GM21515 (cell line): ENCODE data around the gene CACNA1C.

Experiments used
- ATAC-seq: cut with Tn5 transposase; IDR thresholded peaks from one replicate; pipeline ENCODE4 v1.9.1; 2021; ENCODE audit not compliant: unreplicated experiment

Gene CACNA1C

DNA sequence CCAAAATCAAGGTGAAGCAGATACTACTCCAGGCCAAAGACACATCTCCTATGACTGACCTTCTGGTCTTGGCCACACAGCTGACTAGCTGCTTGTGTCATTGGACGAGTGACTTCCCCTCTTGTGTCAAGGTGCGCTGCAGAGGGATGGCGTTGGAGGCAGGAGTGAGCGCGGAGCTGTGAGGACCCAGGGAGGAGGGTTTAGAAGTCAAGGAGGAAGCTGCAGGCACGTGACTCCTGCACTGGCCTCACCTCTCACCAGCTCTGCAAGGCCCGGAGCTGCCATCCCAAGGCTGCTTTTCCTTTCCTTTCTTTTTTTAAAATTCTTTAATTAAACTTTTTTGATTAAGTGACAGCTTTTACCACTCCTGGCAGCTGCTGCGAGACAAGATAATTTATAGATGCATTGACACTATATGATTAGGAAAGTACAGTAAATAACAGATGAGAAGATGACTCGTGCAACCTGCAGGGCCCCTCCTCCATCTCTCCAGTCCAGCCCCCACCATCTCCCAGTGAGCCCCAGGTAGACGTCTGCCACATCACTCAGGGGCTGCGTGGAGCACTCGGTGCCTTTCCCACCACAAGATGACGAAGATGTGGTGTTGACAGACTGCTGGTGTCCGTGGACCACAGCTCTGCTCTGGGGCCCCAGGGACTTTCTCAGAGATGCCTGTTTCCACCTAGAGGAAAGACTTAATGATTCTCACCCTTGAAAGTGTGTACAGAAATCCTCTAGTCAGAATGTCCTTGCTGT lies 350.6 kb downstream of the CACNA1C start:
- no peak for ATAC-seq

DNA sequence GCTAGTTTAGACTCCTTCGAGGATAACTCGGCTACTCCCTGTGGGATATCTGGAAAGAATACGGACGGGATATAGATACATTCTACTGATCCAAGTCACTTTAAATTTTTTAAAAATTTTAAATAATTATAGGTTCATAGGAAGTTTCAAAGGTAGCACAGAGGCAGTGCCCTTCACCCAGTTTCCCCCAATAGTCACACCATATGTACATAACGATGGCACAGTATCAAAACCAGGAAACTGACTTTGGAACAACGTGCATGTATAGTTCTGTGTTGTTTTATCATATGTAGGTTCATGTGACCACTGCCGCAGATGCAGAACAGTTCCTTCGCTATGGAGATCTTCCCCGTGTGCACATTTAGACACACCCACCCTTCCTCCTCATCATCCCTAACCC lies 352.3 kb downstream of the CACNA1C start:
- no peak for ATAC-seq

DNA sequence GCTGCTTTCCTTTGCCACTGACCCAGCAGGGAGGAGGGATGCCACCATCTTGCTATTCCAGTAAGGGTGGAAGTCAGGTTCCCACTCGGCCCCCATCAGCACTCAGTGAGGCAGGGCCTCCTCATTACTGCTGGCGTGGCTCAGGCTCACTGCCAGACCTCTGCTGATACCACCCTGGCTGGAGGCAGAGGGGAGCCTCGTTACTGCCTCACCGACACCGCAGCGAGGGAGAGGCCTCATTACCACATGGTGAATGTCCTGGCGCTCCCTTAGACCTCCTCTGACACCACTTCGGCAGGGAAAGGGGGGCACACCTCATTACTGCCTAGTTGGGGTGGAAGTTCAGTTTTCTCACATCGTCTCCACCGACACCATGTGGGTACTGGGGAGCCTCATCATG lies 354.1 kb downstream of the CACNA1C start:
- ATAC-seq = no peak

DNA sequence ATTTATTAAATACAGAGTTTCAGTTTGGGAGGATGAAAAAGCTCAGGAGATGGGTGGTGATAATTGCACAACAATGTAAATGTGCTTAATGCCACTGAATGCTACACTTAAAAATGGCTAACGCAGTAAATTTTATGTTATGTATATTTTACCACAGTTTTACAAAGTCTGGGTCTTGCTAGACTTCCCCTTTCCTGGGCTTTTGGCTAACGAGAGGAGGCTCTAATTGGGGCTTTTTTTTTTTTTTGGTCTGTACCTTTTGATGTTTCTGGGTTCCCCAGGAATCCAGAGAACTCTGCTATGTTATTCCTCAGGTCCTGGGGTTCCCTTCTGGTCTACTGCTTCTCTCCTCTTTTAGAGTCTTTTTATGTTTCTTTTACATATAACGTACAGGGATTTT lies 355.5 kb downstream of the CACNA1C start:
- ATAC-seq = no peak

DNA sequence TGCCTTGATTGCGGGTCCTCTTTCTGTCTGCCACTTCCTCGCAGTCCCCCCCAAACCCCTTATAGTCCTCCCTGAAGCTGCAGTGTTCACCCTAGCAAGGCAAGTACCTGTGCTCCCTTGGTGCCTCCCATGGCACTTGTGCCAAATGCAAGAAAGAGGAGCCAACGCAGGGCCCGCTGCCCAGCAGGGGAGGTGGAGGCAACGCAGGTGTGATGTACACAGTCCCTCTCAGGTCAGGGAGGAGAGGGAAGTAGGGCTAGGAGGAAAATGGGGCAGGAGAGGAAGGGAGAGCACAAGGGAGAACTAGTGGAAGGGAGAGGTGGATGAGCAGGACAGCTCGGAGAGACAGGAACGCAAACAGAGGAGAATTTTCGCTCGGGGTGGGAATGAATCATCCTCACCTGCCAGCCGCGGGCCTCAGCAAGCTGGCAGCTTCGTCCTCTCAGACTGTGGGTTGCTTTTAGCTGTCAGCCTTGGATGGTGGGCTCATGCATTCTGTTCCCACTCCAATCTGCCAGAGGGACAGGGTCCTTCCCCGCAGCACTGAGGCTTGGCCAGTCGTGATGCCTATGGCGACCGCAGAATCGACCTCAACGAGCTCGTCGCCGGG lies 357.0 kb downstream of the CACNA1C start:
- ATAC-seq = no peak

DNA sequence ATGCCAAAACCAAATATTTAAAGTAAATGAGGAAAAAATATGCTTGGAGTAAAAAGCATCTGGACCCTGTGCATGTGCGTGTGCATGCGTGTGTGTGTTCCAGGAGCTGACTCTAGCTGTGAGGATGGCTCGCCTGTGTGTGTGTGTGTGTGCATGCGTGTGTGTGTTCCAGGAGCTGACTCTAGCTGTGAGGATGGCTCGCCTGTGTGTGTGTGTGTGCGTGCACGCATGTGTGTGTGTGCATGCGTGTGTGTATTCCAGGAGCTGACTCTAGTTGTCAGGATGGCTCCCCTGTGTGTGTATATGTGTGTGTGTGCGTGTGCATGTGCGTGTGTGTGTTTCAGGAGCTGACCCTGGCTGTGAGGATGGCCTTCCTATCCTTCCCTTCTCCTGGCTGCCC lies 357.7 kb downstream of the CACNA1C start:
- no peak for ATAC-seq

DNA sequence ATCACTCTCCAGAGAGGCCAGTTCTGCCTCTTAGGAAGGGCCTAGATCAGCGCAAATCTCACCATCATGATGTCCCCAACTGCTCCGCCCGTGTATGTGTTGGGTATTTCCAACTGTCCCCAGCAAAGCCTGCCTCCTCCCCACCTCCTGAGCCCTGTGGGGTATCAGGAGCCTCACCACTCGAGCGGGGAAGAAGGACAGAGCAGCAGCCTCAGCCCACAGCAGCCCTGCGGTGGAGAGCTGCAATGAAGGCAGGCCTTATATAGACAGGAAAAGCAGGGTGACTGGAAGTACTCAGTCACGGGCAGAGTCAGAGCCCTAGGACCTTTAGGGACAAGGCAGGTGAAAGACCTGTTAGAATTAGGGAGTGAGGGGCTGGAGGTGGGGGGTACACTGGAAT lies 358.2 kb downstream of the CACNA1C start:
- ATAC-seq = no peak

DNA sequence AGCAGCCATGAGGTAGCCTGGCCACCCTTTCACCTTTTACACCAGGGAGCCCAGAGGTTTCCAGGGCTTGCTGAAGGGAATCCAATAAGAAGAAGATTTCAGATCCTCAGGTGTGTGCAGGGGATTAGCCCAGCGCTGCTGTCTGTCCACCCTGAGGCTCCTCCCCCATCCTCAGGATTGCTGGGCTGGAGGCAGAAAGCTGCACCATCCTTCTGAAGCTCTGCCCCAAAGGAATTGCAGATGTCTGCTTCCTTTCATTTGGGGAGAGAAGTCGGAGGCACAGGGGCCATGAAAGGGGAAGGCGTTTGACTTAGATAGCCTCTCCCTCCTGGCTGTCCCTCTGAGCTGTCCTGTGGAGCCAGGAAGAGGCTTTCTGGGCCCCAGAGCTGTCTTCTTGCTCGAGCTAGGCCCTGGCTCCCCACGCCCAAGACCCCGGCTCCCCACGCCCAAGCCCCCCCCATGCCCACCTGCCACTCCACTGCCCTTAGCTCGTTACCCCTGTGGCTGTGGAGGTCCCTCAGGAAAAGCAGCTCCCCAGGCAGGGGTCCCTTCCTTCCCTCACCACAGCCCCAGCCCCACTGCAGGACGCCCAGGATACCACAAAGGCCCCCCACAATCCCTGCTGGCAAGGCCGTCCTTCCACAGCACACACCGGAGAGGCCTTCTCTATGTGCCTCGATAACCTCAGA lies 359.0 kb downstream of the CACNA1C start:
- ATAC-seq = no peak

DNA sequence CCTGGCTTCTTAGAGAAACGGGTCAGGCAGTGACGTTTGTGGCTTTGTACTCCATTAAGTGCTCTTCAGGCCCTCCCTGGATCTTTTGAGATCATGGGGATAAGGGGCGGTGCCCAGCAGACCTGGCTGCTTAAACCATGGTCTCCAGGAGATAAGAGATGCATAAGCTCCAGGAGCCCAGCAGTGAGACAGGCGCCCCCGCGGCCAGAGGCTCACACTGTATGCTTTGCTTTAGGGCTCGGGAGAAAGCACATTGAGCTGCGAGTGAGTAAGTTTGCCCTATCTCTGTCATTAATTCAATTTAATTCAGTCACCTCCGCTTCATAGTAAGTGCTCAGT lies 359.5 kb downstream of the CACNA1C start:
- ATAC-seq = no peak

DNA sequence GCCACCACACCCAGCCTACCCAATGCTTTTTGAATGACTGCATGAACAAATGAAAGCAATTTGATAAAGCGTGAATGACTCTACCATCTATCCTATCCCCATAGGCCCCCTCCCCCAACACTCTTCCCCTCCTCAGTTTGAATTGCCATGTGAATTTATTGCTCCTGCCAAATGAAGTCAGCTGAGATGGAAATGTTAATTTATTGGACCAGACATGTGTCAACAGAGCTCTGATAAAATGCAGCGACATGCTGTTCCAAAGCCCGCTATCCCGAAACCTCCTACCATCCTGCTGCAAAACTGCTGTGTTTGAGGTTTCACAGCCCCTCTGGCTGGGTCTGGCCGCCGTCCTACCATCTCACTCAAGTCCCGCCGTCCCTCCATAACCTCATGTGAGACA lies 360.5 kb downstream of the CACNA1C start:
- no peak for ATAC-seq

DNA sequence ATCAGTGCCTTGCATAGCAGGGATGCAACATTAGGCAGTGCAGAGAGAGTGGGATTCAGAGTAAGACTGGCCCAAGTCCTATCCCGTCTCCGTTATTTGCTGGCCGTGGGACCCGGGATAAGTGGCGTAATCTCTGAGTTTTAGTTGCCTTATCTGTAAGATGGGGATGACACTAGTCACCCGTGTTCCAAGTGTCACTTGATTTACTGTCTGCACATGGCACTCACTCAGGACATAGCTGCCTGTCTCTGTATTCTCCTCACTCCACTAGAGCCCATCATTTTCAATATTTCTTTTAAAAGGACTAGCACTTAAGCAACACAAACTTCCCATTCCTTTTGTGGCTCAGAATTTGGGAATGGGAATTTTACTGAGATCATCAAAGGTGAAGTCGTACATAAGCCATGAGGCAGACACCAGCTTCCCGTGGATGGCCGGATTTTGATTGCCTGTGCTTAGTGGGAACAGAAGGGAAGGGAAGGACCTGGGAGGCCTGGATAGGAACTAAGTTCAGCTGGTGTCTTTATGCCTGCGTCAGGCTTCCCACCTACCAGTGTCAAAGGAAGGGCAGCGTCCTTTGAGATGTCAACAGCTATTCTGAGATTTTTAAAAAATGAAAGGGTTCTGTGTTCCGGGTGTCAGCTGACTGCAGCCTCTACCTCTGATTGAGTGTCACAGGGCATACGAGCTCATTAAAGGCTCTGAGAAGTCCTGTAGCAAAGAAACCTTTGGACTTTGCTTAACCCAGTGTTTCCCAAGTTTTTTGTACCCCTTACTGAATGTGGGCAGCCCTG lies 361.4 kb downstream of the CACNA1C start:
- ATAC-seq = no peak

DNA sequence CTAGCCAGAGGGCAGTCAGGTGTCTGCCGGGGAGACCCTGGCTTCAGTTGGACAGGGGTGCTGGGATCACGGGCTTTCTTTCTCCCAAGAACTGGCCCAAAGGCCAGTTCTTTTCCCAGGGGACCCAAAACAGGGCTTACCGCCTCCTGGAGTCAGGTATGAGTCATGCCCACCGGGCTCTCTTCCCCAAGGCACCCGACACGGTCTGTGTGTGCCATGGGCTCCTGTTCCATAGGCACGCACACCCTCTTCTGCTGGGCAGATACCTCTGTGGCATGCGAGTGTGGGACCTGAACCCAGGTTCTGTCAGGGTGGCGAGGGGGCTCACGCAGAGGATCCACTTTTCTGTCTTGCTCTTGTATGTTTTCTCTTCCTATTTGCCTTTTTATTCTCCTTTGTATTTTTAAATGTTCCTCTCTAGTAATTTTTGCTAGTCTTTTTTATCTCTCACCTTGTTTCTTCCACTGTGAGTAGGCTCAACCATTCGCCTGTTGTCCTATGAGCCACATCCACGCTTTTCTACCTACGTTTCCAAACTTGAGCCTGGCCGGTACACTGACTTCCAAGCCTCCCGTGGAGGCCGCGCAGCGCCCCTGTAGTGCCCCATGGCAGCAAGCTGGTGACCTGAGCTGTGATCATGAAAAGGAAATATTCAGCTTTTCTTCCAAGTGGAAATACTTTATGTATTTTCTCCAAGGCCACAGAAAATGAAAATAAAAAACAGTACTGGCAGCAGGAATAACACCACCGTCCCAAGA lies 362.2 kb downstream of the CACNA1C start:
- ATAC-seq = no peak

DNA sequence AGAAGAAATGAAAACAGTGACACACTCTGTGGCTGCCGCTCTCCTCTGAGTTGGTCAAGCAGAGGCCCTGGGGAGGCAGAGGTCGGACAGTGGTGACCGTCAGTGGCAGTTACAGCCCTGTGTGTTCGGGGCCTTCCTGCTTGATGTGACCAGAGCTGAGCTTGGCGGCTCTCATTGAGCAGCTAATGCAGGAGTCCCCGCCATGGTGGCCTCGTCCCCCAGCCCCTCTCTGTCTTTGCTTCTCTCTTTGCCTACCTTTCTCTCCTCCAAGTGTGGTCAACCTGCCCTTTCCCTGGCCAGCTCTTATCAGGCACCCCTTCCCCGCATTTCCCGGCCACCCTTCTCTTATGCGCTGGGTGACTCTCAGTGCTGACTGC lies 362.8 kb downstream of the CACNA1C start:
- no peak for ATAC-seq

DNA sequence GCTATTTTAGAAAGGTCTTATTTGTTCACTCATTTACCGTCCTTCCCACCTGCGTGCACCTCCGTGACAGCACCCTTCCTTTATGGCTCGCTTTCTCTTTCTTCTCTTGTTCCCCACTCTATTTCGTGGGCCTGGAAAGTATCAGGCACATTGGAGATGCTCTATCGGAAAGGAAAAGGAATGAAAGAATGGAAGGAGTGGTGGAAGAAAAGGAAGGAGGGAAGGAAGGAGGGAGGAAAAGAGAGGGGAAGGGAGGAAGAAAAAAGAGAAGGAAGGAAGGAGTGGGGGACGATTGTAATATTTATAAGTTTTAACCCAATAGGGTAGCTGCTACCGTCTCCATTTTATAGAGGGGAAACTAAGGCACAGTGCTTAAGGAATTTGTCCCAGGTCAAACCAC lies 363.4 kb downstream of the CACNA1C start:
- ATAC-seq = no peak

DNA sequence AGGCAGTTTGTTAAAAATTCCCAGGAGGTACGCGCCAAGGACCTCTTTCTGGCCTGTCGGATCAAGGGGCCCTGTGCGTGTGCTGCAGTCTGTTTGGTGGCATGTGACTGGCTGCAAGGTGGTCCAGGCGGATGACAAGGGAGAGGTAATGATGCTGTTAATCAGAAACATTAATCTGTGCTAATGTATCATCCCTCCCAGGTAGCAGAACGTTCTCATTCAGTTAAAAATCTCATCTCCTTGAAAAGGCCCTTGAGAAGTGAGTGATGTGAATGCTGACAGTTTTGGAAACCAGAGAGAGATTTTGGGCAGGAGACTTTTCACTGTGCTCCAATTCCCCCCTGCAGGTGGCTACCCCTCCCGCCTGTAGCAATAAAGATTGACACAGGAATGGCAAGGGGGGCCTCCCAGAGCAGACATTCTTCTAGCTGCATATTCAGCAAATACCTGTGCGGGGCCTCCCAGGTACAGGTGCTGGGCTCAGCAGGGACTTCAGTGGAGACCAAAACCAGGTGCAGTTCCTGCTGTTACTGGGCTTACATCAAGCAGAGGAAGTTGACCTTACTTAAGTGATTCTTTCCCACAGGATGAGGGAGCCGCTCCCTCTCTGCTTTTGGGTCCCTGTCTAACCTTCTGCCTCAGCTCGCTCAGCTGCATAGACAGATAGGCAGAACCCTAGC lies 364.8 kb downstream of the CACNA1C start:
- no peak for ATAC-seq

DNA sequence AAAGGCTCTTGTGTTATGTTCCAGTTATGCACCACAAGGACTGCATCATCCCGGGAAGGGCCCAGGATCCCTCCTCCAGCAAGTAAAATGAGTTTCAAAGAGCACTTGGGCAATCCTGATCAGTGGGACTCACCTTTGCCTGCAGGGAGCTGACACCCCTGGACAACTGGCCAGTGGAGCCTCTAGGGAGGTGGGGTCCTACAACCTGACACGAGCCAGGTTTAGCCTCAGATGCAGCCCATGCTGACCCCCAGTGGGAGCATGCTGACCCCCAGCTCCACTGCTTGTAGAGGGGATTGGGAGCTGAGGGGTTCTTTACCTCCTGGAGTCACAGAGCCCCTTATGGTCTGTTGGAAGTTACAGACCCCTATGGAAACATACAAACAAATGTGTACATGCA lies 365.8 kb downstream of the CACNA1C start:
- ATAC-seq = no peak

DNA sequence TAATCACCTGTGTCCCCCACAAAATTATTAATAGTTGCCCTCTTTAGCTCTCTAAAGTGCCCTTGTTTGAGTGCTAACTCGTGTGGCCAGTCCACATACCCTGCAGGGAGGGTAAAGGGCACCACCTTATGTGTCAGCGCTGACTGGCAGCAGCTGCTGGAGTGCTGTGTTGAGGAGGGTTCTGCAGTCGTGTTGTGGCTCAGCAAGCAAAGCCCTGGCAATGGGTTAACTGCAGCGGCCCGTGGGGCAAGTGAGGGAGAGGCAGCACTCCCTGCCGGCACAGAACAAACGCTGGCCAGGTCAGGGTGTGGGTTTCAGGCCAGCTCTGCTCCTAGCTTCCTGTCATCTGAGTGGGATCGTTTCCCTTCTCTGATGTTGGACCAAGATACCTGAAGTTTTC lies 369.8 kb downstream of the CACNA1C start:
- ATAC-seq = no peak

DNA sequence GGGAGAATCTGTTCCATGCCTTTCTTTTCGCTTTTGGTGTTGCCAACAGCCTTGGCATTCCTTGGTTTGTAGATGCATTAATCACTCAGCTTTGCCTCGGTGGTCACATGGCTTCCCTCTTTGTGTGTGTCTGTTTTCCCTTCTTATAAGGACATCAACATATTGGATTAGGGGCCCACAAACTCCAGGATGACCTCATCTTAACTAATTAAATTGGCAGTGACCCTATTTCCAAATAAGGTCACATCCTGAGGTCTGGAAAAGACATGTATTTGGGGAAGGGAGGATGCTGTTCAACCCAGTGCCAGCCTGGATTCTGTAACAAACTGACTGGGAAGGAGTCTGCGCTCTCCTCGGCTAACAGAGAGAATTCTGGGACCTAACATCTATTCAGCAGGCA lies 376.2 kb downstream of the CACNA1C start:
- ATAC-seq = no peak

DNA sequence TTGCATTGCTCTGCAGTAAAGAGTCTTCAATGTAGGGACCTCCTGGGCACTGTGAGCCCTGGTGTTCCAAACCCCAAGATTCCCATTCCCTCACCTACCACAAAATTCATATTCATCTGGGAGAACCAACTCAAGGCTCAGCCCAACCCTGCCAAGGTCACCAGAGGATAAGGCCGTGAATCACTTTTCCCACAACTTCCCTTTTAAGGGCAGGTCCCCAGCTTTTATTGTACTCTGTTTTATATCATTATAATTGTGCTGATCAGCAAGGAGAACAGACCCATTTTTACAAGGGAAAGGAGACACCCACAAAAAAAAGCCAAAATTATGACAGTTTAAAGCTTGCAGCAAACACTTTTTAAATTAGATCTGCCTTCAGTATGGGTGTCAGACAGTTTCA lies 379.0 kb downstream of the CACNA1C start:
- no peak for ATAC-seq

DNA sequence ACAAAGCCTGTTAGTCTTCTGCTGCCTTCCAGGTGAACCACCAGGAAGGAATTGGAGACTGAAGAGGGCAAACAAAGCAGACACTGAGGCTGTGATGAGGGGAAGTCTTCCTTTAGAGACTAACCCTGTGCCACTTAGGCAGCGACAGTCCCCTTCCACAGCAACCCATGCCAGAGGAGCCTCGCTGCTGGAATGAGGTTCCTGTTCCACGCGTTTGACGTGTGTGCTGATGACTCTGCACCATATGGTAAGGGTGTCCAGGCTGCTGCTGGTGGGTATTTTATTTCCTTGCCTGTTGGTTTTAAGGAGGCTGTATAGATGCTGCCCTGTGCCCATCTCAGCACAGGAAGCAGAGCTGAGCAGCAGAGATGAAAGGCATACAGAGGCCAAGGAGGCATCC lies 380.1 kb downstream of the CACNA1C start:
- ATAC-seq = no peak
